ENCODE data around the gene CDH18.

Gene CDH18, protein sequence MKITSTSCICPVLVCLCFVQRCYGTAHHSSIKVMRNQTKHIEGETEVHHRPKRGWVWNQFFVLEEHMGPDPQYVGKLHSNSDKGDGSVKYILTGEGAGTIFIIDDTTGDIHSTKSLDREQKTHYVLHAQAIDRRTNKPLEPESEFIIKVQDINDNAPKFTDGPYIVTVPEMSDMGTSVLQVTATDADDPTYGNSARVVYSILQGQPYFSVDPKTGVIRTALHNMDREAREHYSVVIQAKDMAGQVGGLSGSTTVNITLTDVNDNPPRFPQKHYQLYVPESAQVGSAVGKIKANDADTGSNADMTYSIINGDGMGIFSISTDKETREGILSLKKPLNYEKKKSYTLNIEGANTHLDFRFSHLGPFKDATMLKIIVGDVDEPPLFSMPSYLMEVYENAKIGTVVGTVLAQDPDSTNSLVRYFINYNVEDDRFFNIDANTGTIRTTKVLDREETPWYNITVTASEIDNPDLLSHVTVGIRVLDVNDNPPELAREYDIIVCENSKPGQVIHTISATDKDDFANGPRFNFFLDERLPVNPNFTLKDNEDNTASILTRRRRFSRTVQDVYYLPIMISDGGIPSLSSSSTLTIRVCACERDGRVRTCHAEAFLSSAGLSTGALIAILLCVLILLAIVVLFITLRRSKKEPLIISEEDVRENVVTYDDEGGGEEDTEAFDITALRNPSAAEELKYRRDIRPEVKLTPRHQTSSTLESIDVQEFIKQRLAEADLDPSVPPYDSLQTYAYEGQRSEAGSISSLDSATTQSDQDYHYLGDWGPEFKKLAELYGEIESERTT

DNA sequence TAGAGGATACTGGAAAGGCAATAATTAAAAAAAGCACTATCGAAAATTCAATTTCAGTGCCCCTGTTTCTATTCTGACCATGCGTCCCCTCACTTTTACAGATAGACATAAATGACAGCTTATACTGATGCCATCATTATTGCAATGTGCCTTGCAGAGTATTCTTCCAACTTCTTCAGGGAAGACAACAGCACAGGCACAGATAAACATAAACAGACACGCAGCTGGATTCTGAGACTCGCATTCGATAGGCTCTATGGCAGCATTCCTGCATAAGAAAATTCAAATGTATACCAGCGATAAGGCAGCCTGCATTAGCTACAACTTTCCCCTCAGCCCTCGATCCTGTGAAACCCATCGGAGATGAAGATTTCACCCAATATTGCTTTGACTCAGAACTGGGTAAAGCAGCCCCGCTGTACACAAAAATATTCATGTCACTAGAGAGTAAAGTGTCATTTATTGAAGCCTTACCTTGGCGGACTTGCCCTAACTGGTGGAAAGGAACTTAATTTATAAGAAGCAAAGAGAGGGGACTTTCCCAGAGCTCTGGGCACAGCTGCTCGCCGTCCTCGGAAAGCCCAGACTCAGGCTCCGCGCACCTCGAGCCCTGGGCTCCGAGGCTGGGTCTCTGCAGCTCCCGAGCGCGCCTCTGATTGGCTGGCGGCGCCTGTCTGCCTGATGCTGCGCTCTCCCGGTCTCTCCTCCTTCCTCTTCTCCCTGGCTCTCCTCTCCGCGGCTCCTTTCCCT, at the start of gene CDH18:
Gene CDH18 (minus strand): TSS at position 589 of the 750 bp plus-strand sequence. CDS start 149,214 bp downstream, outside the sequence.
- no peaks in the 10 kb centered on the region for H3K27me3 Mint-ChIP-seq

DNA sequence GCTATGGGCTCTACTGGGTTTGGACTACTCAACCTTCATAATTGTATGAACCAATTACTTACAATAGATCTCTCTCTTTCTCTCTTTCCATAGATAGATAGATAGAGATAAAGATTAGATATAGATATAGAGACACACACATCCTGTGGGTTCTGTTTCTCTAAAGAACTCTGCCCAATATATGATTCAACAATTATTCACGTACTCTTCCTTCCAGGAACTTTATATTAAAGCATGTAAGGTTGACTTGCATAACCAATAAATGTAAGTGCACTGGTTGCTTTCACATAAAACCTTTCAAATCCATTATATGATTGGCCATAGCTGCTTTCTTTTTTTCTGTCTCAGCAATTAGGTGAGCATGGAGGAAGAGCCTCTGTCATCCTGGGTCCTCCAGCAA, 46.7 kb upstream of the CDH18 start:
- Mint-ChIP-seq H3K27me3 (no peaks in the 10 kb centered on the region), H3K9me3 (peaks cover 10% of the 10 kb centered on the region), H3K27ac (no peak overlapping the region), H3K4me3 (no peak overlapping the region), H3K4me1 (no peaks in the 10 kb centered on the region), H3K36me3 (no peaks in the 10 kb centered on the region)
- CTCF ChIA-PET: no interaction called here
- no peak for DNase-seq

More for the DNA sequence above, at the start of gene CDH18:
- CTCF ChIA-PET: no interaction called here
- no peak within 1 kb of the TSS for H3K27ac Mint-ChIP-seq
- DNase-seq: no peak
- H3K9me3 Mint-ChIP-seq: no peaks in the 10 kb centered on the region
- no peaks in the 10 kb centered on the region for H3K36me3 Mint-ChIP-seq
- no peak within 1 kb of the TSS for H3K4me3 Mint-ChIP-seq
- H3K4me1 Mint-ChIP-seq: no peaks in the 10 kb centered on the region

DNA sequence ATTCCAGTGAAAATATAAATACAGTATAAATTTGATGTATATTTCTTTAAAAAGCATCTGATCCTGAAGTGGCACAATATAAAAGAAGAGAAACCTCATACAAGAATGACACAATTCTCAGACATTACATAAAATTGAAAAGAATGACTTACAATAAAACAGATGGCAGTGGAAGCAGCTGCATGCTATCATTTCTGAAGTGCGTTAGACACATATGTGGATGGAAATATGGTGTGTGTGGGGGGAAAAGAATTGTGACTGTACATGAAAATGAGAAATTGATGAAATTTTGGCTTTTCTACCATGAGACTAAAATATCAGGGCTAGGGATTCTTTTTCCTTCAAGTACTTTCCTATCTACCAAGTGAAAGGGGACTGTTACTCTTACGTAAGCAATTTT, 45.9 kb upstream of the CDH18 start:
- DNase-seq: no peak
- CTCF ChIA-PET: no interaction called here
- H3K4me1 Mint-ChIP-seq: no peaks in the 10 kb centered on the region
- H3K36me3 Mint-ChIP-seq: no peaks in the 10 kb centered on the region
- peaks cover 9% of the 10 kb centered on the region for H3K9me3 Mint-ChIP-seq
- H3K27ac Mint-ChIP-seq: no peak overlapping the region
- no peak overlapping the region for H3K4me3 Mint-ChIP-seq
- H3K27me3 Mint-ChIP-seq: no peaks in the 10 kb centered on the region

DNA sequence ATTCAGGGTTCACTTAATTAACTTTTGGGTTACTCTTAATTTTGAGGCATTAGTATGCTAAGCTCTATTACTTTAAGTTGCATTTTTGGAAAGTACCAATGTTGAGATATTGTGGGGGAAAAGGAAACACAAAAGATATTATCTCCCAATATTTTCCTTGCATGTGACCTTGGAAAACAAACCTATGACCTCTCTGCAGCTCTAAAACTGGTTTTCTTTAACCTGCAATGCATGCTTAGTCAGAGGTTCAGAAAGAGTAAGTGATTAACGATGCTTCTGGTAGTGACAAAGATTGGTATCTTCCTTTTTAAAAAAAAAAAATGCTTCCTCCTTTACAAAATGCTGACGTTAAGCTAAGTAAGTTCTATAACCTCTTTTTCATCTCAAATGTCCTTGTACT, 44.9 kb upstream of the CDH18 start:
- peaks cover 6% of the 10 kb centered on the region for H3K9me3 Mint-ChIP-seq
- DNase-seq: no peak
- H3K27ac Mint-ChIP-seq: no peak overlapping the region
- H3K4me3 Mint-ChIP-seq: no peak overlapping the region
- no peaks in the 10 kb centered on the region for H3K27me3 Mint-ChIP-seq
- H3K36me3 Mint-ChIP-seq: no peaks in the 10 kb centered on the region
- CTCF ChIA-PET: no interaction called here
- H3K4me1 Mint-ChIP-seq: no peaks in the 10 kb centered on the region

DNA sequence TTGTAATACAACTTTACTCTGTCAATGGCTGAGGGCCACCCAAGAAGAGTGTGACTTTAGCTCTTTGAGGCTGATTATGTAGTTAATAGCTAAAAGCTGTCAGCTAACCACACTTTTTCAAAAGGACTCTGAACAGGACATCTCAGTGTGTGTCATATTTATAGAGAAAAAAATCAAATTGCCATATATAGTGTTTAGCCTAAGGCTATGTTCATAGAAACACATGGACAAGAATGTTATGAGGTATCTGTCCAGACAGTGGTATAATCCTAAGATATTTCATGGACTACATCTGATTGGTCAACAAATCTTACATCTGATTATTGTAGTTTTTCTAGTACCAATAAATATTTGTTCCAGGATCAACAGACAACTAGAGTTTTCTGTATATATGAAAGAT, 42.1 kb upstream of the CDH18 start:
- Mint-ChIP-seq H3K4me3 (no peak overlapping the region), H3K27me3 (no peaks in the 10 kb centered on the region), H3K27ac (no peak overlapping the region), H3K9me3 (peaks cover 3% of the 10 kb centered on the region), H3K36me3 (no peaks in the 10 kb centered on the region), H3K4me1 (no peaks in the 10 kb centered on the region)
- CTCF ChIA-PET: no interaction called here
- no peak for DNase-seq

DNA sequence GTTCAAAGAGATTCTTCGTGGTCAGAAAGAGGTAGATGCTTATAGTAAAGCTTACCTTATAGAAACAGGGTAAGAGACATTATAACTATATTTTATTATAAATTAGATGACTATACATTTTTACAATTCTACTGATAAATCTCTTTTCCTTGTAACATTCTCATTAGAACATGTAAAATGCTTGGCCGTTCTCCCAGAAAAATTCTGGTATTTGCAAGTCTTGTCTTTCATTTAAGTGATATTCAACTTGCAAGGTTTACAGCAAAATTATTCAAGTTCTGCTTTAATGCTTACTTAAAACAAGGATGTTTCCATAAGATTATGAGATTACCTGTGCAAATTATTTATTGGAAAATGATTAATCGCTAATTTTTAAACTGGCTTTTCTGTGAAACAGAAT, 41.3 kb upstream of the CDH18 start:
- H3K27ac Mint-ChIP-seq: no peak overlapping the region
- peaks cover 3% of the 10 kb centered on the region for H3K9me3 Mint-ChIP-seq
- H3K4me1 Mint-ChIP-seq: no peaks in the 10 kb centered on the region
- CTCF ChIA-PET: no interaction called here
- no peaks in the 10 kb centered on the region for H3K36me3 Mint-ChIP-seq
- H3K27me3 Mint-ChIP-seq: no peaks in the 10 kb centered on the region
- DNase-seq: no peak
- H3K4me3 Mint-ChIP-seq: no peak overlapping the region

DNA sequence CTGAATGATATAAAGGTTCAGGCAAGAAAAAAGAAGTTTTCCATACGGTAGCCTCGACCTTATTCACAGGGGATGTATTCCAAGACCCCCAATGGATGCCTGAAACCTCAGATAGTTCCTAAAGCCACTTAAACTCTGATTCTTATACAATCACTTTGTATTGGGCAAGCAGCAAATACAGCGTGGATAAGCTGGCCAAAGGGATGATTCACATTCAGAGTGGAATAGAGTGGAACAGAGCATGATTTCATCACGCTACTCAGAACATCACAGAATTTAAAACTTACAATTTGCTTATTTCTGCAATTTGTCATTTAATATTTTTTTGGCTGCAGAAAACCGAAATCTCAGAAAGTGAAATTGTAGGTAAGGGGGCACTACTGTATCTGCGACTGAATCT, 40.5 kb upstream of the CDH18 start:
- Mint-ChIP-seq H3K27me3 (no peaks in the 10 kb centered on the region), H3K27ac (no peak overlapping the region), H3K36me3 (no peaks in the 10 kb centered on the region), H3K9me3 (no peaks in the 10 kb centered on the region), H3K4me1 (no peaks in the 10 kb centered on the region), H3K4me3 (no peak overlapping the region)
- CTCF ChIA-PET: no interaction called here
- no peak for DNase-seq

DNA sequence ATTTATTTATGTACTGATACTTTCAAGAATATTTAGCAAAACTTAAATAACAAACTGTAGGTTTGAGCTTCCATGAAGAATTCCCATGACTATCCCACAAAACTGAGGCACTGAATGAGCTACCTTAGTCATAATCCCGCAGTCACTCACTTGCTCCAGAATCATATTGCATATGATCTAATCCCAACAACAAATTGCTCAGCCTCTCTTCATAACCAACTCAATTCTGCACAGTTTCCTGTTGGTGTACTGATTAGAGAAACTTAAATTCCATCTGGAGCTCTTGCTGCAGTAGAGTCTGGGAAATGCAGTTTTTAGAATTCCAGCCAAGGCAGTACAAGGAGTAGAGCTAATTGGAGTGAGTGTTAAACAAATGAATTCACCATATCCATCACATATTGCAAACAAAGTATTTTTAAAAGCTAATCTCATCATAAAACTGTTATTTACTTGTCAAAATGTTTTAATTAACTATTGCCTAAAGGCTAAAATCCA, 35.7 kb upstream of the CDH18 start:
- no peak for DNase-seq
- H3K36me3 Mint-ChIP-seq: no peaks in the 10 kb centered on the region
- H3K27me3 Mint-ChIP-seq: no peaks in the 10 kb centered on the region
- H3K27ac Mint-ChIP-seq: no peak overlapping the region
- peaks cover 14% of the 10 kb centered on the region for H3K9me3 Mint-ChIP-seq
- H3K4me3 Mint-ChIP-seq: no peak overlapping the region
- CTCF ChIA-PET: no interaction called here
- no peaks in the 10 kb centered on the region for H3K4me1 Mint-ChIP-seq

DNA sequence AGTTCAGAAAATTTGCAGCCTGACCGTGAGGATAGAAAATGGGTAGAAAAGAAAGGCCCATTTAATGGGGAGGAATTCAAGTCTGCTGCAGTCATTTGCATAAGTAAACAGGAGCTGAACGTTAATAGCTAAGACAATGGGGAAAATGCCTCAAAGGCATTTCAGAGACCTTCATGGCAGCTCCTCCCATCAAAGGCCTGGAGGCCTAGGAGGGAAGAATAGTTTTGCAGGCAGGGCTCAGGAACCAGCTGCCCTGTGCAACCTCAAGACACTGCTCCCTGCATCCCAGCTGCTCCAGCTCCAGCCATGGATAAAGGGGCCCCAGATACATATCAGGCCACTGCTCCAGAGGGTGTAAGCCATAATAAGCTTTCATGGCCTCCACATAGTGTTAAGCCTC, 32.2 kb upstream of the CDH18 start:
- Mint-ChIP-seq H3K4me3 (no peak overlapping the region), H3K4me1 (no peaks in the 10 kb centered on the region), H3K36me3 (no peaks in the 10 kb centered on the region), H3K9me3 (peaks cover 24% of the 10 kb centered on the region), H3K27ac (no peak overlapping the region), H3K27me3 (no peaks in the 10 kb centered on the region)
- CTCF ChIA-PET: no interaction called here
- DNase-seq: no peak

DNA sequence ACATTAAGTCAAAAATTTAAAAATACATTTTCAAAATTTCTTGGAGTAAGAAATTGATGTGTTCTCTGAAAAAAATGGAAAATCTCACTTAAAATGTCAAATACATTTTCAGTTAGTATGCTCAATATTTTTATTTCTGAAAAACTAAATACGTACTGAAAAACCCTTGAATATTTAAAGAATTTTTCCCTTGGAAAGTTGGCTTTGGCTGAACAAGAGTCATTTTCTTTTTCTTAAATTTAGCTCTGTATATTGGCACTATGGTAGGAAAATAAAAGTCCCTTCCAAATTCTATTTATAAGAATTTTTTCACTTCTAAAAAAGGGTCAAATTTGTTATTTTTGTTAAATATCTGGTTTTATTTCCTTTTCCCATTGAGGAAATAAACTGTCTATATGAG, 29.0 kb upstream of the CDH18 start:
- Mint-ChIP-seq H3K27me3 (no peaks in the 10 kb centered on the region), H3K36me3 (no peaks in the 10 kb centered on the region), H3K4me1 (no peaks in the 10 kb centered on the region), H3K27ac (no peak overlapping the region), H3K4me3 (no peak overlapping the region), H3K9me3 (peaks cover 27% of the 10 kb centered on the region)
- CTCF ChIA-PET: no interaction called here
- no peak for DNase-seq

DNA sequence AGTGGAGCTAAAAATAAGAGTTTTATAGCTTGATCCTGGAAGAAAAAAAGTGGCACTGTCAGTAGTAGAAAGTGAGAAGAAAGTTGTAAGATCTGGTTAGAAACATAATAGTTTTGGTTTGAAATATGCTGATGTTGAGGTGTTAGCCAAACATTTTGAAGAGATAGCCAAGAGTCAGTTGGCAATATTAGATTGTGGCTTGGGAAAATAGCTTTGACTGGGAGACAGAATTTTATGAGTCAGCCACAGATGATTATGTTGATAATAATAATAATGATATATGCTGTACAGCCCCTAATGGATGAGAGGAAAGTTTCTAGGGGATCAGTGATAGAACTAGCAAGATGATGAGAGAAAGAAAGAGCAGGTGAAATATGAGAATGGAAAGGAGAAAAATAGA, 12.4 kb upstream of the CDH18 start:
- no peak overlapping the region for H3K4me3 Mint-ChIP-seq
- no peak for DNase-seq
- no peaks in the 10 kb centered on the region for H3K27me3 Mint-ChIP-seq

DNA sequence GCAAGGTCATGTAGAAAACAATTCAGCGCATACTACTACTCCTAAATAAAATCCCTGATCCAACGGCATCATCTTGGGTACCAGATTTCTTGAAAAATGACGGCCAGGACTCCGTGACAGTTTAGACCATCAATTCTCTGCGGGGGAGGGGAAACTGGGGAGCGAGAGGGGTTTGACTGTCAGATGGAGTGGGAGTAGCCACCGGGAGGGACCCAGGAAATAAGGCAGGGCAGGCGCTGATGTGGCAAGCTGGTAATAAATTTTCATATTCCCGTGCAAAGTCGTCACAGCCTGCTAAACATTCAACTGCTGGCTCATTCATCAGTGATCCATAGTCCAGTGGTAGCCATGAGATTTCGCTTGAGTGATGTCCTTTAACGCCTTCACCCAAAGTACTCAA, 457 bp upstream of the CDH18 start:
- Mint-ChIP-seq H3K36me3 (no peaks in the 10 kb centered on the region), H3K4me1 (no peaks in the 10 kb centered on the region), H3K27ac (no peak overlapping the region), H3K27me3 (no peaks in the 10 kb centered on the region), H3K9me3 (no peaks in the 10 kb centered on the region), H3K4me3 (no peak overlapping the region)
- no peak for DNase-seq
- CTCF ChIA-PET: no interaction called here

More for the DNA sequence above, 12.4 kb upstream of the CDH18 start:
- no peaks in the 10 kb centered on the region for H3K4me1 Mint-ChIP-seq
- H3K9me3 Mint-ChIP-seq: peaks cover 21% of the 10 kb centered on the region
- CTCF ChIA-PET: no interaction called here
- no peak overlapping the region for H3K27ac Mint-ChIP-seq
- H3K36me3 Mint-ChIP-seq: no peaks in the 10 kb centered on the region

DNA sequence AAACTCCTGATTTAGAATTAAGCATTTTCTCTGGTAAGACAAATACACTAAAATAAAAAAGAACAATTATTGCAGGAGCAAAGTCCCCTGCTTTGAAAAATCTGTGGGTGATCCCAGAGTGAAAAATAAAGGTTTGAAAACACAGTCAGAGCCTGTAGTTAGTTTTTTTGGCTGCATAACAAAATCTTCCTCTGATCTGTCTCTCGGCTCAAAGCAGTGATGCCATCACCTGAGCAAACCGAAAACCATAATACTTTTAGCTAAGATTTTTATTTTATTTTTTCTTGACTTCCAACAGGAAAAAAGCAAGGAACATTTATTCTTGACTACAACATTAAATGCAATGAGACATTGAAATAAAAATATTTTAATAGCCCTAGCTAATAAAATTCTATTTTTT, 1.2 kb downstream of the CDH18 start:
- CTCF ChIA-PET: no interaction called here
- no peak overlapping the region for H3K4me3 Mint-ChIP-seq

DNA sequence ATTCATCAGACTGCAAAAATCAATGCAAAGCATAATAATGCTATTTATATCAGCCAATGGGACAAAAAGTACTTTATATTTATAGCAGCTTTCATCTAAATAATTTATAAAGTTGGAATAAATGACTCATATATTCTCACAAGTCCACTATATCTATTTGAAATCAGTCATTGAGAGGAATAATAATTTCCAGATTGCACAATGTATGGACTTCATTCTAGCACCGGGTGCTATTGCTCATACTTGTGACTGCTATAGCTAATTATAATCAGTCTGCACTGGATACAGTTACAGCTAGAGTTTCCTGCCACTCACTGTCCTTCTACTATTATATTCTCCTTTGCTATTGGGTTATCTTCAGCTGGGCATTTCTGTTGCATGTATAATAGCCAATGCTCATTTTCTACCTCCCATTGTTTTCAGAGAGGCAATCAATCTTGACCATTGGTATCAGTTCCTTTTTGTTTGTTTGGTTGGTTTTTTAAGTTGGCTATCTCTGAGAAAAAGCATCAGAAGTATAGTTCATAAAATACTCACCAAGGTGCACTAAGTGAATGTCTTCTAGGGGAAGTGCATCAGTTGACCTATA, 1.9 kb downstream of the CDH18 start:
- H3K4me3 Mint-ChIP-seq: no peak overlapping the region
- no peaks in the 10 kb centered on the region for H3K36me3 Mint-ChIP-seq
- DNase-seq: no peak
- CTCF ChIA-PET: no interaction called here
- no peaks in the 10 kb centered on the region for H3K27me3 Mint-ChIP-seq
- no peaks in the 10 kb centered on the region for H3K4me1 Mint-ChIP-seq
- H3K9me3 Mint-ChIP-seq: peaks cover 1% of the 10 kb centered on the region
- H3K27ac Mint-ChIP-seq: no peak overlapping the region

More for the DNA sequence above, 1.2 kb downstream of the CDH18 start:
- Mint-ChIP-seq H3K27me3 (no peaks in the 10 kb centered on the region), H3K27ac (no peak overlapping the region), H3K36me3 (no peaks in the 10 kb centered on the region), H3K4me1 (no peaks in the 10 kb centered on the region), H3K9me3 (peaks cover 1% of the 10 kb centered on the region)
- DNase-seq: no peak
